Ovary (tissue), 3 donors: ENCODE data around the gene LETM1.

Source experiments
- CTCF ChIP-seq, 3 donors: fragments of 450-650 bp in 2 of 3; fragments of 200-600 bp in 1 of 3; IDR thresholded peaks; one replicate each; pipeline versions ENCODE4 v1.5.1 to v1.8.0; 2016 to 2022; ENCODE audit warnings: antibody characterized with exemption in 3 of 3, mild to moderate bottlenecking in 1 of 3
- EP300 ChIP-seq: sonication (generic); formaldehyde crosslinking; IDR thresholded peaks from one replicate; pipeline ENCODE4 v1.6.1; 2017; ENCODE audit warnings: antibody characterized with exemption
- POLR2A ChIP-seq: fragments of 450-650 bp; IDR thresholded peaks from one replicate; pipeline ENCODE4 v1.6.1; 2017; ENCODE audit warnings: antibody characterized with exemption, mild to moderate bottlenecking, moderate library complexity
- donor health status: DM: no; HTN: no; CAD: no.

DNA sequence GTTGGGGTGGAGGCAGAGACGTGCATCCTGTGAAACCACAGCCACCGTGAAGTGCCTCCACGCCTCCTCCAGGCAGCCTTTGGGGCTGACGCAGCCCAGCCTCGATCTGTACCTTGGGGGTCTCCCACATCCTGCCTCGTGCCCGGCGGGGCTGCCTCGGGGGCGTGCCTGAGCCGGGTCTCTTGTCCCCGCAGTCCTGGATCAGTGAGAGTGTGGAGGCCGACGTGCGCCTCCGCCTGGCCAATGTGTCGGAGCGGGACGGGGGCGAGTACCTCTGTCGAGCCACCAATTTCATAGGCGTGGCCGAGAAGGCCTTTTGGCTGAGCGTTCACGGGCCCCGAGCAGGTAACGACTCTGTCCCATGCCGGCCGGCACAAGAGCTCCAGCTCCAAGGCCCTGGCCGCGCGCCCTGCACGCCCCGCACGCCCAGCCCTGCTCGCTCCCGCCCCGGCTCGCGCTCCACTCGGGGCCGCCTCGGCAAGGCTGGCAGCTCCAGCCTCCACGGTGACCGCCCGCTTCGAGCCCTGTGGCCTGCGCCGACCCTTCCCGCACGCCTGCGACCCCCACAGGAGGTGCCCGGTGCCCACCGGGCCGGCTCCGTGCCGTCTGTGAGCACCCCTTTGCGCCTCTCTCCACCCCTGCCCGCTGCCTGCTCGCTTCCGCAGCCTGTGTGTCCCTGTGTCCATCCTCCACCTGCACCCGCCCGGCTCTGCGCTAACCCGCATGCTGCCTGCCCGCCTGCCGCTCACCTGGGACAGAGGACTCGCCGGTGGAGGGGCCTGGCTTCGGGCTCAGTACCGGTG lies 53.0 kb downstream of the LETM1 start:
- TF ChIP-seq EP300 (no peak), CTCF (IDR thresholded peaks at IDR 0.05) (no peak), POLR2A (no peak)
